Mammary epithelial cell (primary cell): Measurements from ENCODE around the gene TET2.

Experiments used
- EZH2 ChIP-seq: IDR thresholded peaks from 2 replicates; pipeline ENCODE4 v1.6.1; 2012; ENCODE audit warnings: low read length, inconsistent platforms, borderline replicate concordance
- TF ChIP-seq, protein P1 (sequence below), 2 donors: IDR thresholded peaks in 1 of 2; conservative IDR thresholded peaks in 1 of 2; 2 replicates each; pipeline ENCODE4 v1.5.1; 2011 to 2012; ENCODE audit warnings: inconsistent platforms in 2 of 2, low read length in 2 of 2, mild to moderate bottlenecking in 2 of 2, control low read depth in 1 of 2, low read depth in 1 of 2; ENCODE audit not compliant: insufficient read depth in 1 of 2; ENCODE audit errors: extremely low read depth in 1 of 2

GRCh38 chr4:105232374-105232773 lies 85.7 kb downstream of the TET2 start:
- TF ChIP-seq, protein P1, sequence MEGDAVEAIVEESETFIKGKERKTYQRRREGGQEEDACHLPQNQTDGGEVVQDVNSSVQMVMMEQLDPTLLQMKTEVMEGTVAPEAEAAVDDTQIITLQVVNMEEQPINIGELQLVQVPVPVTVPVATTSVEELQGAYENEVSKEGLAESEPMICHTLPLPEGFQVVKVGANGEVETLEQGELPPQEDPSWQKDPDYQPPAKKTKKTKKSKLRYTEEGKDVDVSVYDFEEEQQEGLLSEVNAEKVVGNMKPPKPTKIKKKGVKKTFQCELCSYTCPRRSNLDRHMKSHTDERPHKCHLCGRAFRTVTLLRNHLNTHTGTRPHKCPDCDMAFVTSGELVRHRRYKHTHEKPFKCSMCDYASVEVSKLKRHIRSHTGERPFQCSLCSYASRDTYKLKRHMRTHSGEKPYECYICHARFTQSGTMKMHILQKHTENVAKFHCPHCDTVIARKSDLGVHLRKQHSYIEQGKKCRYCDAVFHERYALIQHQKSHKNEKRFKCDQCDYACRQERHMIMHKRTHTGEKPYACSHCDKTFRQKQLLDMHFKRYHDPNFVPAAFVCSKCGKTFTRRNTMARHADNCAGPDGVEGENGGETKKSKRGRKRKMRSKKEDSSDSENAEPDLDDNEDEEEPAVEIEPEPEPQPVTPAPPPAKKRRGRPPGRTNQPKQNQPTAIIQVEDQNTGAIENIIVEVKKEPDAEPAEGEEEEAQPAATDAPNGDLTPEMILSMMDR (conservative IDR thresholded peaks at IDR 0.05 in 1 of 2, IDR thresholded peaks at IDR 0.05 in 1 of 2; ENCODE audit: extremely low read depth in 1 of 2, insufficient read depth in 1 of 2, low read depth in 1 of 2, low read length in 2 of 2), result no peak
- no peak for TF ChIP-seq EZH2
